ENCODE measurements around the gene CCDC77. TPM values are rescaled to one million over a fixed set of nuclear protein-coding genes. Genes with fewer than 3 reads are reported as not detected.

The CCDC77 gene
- total RNA-seq, 1 donor from 2014 or later = 8.3 TPM

DNA sequence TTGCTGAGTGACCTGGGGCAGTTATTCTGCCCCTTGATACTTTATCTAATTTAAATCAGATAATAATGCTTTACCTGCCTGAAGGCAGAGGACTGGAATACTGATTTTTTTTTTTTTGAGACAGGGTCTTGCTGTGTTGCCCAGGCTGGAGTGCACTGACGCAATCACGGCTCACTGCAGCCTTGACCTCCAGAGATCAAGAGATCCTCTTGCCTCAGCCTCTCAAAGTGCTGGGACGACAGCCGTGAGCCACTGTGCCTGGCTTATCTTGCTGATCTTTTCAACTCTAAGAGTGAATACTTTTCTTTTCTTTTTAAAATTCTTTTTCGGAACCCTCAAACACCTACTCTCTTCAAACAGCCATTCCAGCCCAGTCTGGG, 57.6 kb downstream of the CCDC77 start:
- H3K9me3 ChIP-seq = no peaks in the 10 kb centered on the region
- no peaks in the 10 kb centered on the region for H3K27me3 ChIP-seq
- DNase-seq (ENCODE audit: extremely low spot score in 2 of 2) = no peak
- TF ChIP-seq, protein P1, sequence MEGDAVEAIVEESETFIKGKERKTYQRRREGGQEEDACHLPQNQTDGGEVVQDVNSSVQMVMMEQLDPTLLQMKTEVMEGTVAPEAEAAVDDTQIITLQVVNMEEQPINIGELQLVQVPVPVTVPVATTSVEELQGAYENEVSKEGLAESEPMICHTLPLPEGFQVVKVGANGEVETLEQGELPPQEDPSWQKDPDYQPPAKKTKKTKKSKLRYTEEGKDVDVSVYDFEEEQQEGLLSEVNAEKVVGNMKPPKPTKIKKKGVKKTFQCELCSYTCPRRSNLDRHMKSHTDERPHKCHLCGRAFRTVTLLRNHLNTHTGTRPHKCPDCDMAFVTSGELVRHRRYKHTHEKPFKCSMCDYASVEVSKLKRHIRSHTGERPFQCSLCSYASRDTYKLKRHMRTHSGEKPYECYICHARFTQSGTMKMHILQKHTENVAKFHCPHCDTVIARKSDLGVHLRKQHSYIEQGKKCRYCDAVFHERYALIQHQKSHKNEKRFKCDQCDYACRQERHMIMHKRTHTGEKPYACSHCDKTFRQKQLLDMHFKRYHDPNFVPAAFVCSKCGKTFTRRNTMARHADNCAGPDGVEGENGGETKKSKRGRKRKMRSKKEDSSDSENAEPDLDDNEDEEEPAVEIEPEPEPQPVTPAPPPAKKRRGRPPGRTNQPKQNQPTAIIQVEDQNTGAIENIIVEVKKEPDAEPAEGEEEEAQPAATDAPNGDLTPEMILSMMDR (IDR thresholded peaks at IDR 0.05) = no peak
- TF ChIP-seq POLR2A (IDR thresholded peaks at IDR 0.05) = no peak
- H3K27ac ChIP-seq = no peak overlapping the region
- H3K36me3 ChIP-seq = no peaks in the 10 kb centered on the region
- H3K4me1 ChIP-seq = peaks cover 18% of the 10 kb centered on the region
- intact Hi-C loops (cut with DNase I) = loop anchor here (5.0 kb wide), 1 partner anchor 88 kb away; no protein-coding TSS in a partner anchor
- H3K4me3 ChIP-seq = peak overlapping the region in 1 of 2 donors; percentile 56

DNA sequence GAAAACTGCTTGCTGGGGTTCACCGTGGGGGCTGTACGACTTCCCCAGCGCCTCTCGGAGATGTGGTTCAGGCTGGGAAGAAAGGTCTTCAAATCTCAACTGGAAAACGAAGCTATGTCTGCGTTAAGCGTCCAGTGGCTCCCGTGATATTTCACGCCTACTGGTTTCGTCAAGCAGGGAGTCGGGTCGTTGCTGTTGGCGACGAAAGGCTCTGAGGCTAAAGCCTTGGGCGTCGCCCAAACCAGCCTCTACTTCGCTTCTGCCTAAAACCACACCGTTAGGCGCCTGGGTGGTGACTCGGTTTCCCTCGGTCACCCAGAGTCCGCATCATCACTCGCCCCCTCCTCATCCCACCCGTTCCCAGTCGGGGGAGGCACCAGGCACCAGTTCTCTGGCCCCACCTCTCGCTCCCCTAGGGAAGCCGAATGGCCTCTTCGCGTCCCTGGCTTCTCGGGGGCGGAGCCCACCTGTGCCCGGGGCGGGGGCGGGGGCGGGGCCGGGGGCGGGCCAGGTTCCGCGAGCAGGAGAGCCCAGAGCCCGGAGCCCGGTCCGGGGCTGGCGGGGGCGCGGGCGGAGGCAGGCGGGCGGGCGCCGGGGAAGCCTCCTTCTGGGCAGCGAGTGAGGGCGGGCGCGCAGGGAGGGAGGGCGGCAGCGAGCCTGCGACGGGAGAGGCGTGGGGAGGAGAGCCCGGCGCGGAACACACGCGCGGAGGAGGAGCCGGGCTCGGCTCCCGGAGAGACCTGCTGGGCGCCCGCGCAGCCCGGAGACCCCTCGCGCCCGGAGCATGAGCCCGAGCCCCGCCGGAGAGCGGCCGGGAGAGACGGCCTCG, 58.2 kb downstream of the CCDC77 start, which contains the start of gene B4GALNT3:
Gene B4GALNT3, plus strand, starts transcription at position 510 of the 829 bp plus-strand sequence. CDS start 438 bp downstream, outside the sequence.
- TF ChIP-seq POLR2AphosphoS5 (IDR thresholded peaks at IDR 0.05; ENCODE audit: insufficient read depth in 1 of 2, low read depth in 1 of 2) = peak in 1 of 2 donors; percentile 48
- TF ChIP-seq, protein P1 (IDR thresholded peaks at IDR 0.05) = no peak
- peaks cover 18% of the 10 kb centered on the region for H3K4me1 ChIP-seq
- intact Hi-C loops (cut with DNase I) = loop anchor here (5.0 kb wide), 1 partner anchor 88 kb away; no protein-coding TSS in a partner anchor

DNA sequence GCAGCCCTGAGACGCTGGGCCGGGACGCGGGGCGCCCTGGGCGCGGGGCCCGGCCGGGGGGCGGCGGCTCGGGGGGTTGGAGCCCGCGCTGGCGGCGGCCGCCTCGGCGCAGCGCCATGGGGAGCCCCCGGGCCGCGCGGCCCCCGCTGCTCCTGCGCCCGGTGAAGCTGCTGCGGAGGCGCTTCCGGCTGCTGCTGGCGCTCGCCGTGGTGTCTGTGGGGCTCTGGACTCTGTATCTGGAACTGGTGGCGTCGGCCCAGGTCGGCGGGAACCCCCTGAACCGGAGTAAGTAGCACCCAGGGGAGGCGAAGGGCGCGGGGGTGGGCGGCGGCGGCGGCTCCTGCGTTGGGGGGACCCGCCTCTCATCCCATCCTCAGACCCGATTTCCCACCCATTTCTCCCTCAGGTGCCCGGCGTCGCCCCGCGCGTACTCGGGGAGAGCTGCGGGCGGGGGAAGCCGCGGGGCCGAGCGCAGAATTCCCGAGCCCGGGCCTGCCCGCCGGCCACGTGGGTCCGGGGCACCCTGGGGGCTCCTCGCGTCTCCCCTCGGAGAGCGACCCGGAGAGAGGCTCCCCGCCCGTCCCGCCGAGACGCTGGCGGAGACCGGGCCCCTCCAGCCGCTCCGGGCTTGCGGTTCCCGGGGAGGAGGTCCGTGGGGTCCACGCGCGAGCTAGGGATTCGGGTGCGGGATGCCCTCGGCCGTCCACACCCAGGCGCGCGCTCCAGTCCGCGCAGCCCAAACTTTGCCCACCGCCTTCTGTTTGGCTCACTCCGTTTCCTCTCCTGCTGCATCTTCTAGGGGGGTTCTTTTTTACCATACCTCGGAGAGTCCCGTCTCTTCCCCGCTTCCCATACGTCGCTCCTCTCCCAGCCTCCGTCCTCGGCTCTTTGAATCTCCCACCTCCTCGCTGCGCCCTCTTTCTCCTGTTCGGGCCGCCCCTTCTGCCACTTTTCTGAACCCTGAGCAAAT, 59.1 kb downstream of the CCDC77 start:
- Histone ChIP-seq H3K36me3 (no peaks in the 10 kb centered on the region), H3K27ac (peak overlapping the region; percentile 26), H3K27me3 (no peaks in the 10 kb centered on the region), H3K9me3 (no peaks in the 10 kb centered on the region), H3K4me1 (peaks cover 18% of the 10 kb centered on the region), H3K4me3 (peak overlapping the region; percentile 55 to 56)
- intact Hi-C loops (cut with DNase I) = no loop called here
- DNase-seq (ENCODE audit: extremely low spot score in 2 of 2) = no peak
- no peak for TF ChIP-seq POLR2A (IDR thresholded peaks at IDR 0.05)
- TF ChIP-seq, protein P1 (IDR thresholded peaks at IDR 0.05) = no peak

More for the DNA sequence above, 58.2 kb downstream of the CCDC77 start, which contains the start of gene B4GALNT3:
- Histone ChIP-seq H3K9me3 (no peaks in the 10 kb centered on the region), H3K27ac (peak within 1 kb of the TSS; percentile 26), H3K4me3 (peak within 1 kb of the TSS; percentile 55 to 56), H3K36me3 (no peaks in the 10 kb centered on the region), H3K27me3 (no peaks in the 10 kb centered on the region)
- DNase-seq (ENCODE audit: extremely low spot score in 2 of 2) = no peak

DNA sequence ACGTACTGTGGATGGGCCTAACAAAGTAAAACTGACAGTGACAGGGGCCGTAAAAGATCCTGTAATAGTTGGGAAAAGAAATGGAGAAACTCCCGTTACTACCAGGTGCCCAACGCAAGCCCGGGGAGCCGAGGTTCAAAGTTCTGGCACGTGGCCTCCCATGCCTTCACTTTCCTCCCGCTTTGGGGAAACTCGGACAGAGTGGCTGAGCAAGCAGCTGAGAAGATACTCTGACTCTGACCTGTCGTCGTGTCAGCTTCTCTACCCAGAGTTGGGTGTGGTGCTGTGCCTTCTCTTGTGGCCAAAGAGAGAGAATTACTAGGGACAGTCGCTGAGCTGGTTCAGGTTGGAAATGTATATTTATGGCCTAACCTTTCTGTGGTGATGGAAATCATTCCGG, 60.0 kb downstream of the CCDC77 start:
- TF ChIP-seq, protein P1 (IDR thresholded peaks at IDR 0.05) = no peak
- no peak for TF ChIP-seq POLR2A (IDR thresholded peaks at IDR 0.05)
- peak in 1 of 2 donors; percentile 21 for TF ChIP-seq POLR2AphosphoS5 (IDR thresholded peaks at IDR 0.05; ENCODE audit: insufficient read depth in 1 of 2, low read depth in 1 of 2)
- Histone ChIP-seq H3K36me3 (no peaks in the 10 kb centered on the region), H3K27ac (peak overlapping the region; percentile 26), H3K4me1 (peaks cover 18% of the 10 kb centered on the region), H3K27me3 (no peaks in the 10 kb centered on the region), H3K9me3 (no peaks in the 10 kb centered on the region), H3K4me3 (peak overlapping the region in 1 of 2 donors; percentile 55)
- DNase-seq (ENCODE audit: extremely low spot score in 2 of 2) = no peak
- intact Hi-C loops (cut with DNase I) = no loop called here

Data from vagina (tissue), 2 donors.